Suprapubic skin (tissue), 4 donors: Measurements from ENCODE around the gene TNS3. TPM values are rescaled to one million over a fixed set of nuclear protein-coding genes. Genes with fewer than 3 reads are reported as not detected.
A peak's percentile ranks its signal among the peaks of the same experiment; 100 is the strongest.

Experiments
- DNase-seq, 2 donors: peaks; one replicate each; pipeline ENCODE4 v3.0.0-alpha.2; 2019; ENCODE audit warnings: low spot score in 2 of 2
- H3K27ac ChIP-seq: fragments of 200-600 bp; sonication (generic); one replicate; pipeline ENCODE4 v1.5.1; 2019
- H3K27me3 ChIP-seq: fragments of 200-600 bp; sonication (generic); one replicate; pipeline ENCODE4 v1.5.1; 2019
- H3K36me3 ChIP-seq: fragments of 200-600 bp; sonication (generic); one replicate; pipeline ENCODE4 v1.5.1; 2019
- H3K4me1 ChIP-seq: fragments of 200-600 bp; sonication (generic); one replicate; pipeline ENCODE4 v1.5.1; 2019
- H3K4me3 ChIP-seq: fragments of 200-600 bp; sonication (generic); one replicate; pipeline ENCODE4 v1.5.1; 2019; ENCODE audit warnings: mild to moderate bottlenecking
- H3K9me3 ChIP-seq: fragments of 200-600 bp; sonication (generic); one replicate; pipeline ENCODE4 v1.5.1; 2019
- EP300 ChIP-seq: sonication (generic); formaldehyde crosslinking; IDR thresholded peaks from one replicate; pipeline ENCODE4 v1.6.1; 2017; ENCODE audit warnings: antibody characterized with exemption
- POLR2A ChIP-seq, 2 donors: fragments of 450-650 bp; IDR thresholded peaks; one replicate each; pipeline ENCODE4 v1.6.1; 2017; ENCODE audit warnings: antibody characterized with exemption in 2 of 2, mild to moderate bottlenecking in 2 of 2, moderate library complexity in 2 of 2
- POLR2AphosphoS5 ChIP-seq, 3 donors: sonication (generic); formaldehyde crosslinking; IDR thresholded peaks; one replicate each; pipeline ENCODE4 v1.6.1; 2017; ENCODE audit warnings: antibody characterized with exemption in 3 of 3
- WGBS: methylation state at CpG from one replicate; pipeline ENCODE4 v1.1.5; 2018; 5-methylcytosine and 5-hydroxymethylcytosine counted together
- total RNA-seq, 4 donors: library from RNA; depleted of rRNA; stranded (reverse); fragments of >200 nt; gene quantifications; one replicate each; pipeline ENCODE4 v1.1.0, GENCODE V29; 2016
- TF ChIP-seq, protein P1 (sequence below), 2 donors: fragments of 200-600 bp in 1 of 2; fragments of 450-650 bp in 1 of 2; sonication (generic) in 1 of 2; IDR thresholded peaks; one replicate each; pipeline ENCODE4 v1.5.1; 2016 to 2019; ENCODE audit warnings: antibody characterized with exemption in 2 of 2, mild to moderate bottlenecking in 1 of 2, moderate library complexity in 1 of 2

TNS3 gene
- total RNA-seq, 4 donors from 2014 or later, result 14.3 to 53.0 (median 31.9) TPM

- Histone ChIP-seq H3K9me3 (no peaks in the 10 kb centered on the region), H3K27me3 (no peaks in the 10 kb centered on the region), H3K27ac (peak overlapping the region; percentile 36), H3K4me1 (peaks cover 26% of the 10 kb centered on the region), H3K4me3 (no peak overlapping the region), H3K36me3 (peaks cover 6% of the 10 kb centered on the region)
- TF ChIP-seq, protein P1, sequence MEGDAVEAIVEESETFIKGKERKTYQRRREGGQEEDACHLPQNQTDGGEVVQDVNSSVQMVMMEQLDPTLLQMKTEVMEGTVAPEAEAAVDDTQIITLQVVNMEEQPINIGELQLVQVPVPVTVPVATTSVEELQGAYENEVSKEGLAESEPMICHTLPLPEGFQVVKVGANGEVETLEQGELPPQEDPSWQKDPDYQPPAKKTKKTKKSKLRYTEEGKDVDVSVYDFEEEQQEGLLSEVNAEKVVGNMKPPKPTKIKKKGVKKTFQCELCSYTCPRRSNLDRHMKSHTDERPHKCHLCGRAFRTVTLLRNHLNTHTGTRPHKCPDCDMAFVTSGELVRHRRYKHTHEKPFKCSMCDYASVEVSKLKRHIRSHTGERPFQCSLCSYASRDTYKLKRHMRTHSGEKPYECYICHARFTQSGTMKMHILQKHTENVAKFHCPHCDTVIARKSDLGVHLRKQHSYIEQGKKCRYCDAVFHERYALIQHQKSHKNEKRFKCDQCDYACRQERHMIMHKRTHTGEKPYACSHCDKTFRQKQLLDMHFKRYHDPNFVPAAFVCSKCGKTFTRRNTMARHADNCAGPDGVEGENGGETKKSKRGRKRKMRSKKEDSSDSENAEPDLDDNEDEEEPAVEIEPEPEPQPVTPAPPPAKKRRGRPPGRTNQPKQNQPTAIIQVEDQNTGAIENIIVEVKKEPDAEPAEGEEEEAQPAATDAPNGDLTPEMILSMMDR (IDR thresholded peaks at IDR 0.05), result no peak
- no peak for TF ChIP-seq POLR2AphosphoS5 (IDR thresholded peaks at IDR 0.05)
- TF ChIP-seq POLR2A (IDR thresholded peaks at IDR 0.05), result no peak
- no peak for TF ChIP-seq EP300
- 56% methylated on average over 15 of the region's 15 CpGs for WGBS
- peak in 1 of 2 donors; percentile 48 for DNase-seq
Measured at GRCh38 chr7:47402941-47403866, 178.7 kb downstream of the TNS3 start.

DNA sequence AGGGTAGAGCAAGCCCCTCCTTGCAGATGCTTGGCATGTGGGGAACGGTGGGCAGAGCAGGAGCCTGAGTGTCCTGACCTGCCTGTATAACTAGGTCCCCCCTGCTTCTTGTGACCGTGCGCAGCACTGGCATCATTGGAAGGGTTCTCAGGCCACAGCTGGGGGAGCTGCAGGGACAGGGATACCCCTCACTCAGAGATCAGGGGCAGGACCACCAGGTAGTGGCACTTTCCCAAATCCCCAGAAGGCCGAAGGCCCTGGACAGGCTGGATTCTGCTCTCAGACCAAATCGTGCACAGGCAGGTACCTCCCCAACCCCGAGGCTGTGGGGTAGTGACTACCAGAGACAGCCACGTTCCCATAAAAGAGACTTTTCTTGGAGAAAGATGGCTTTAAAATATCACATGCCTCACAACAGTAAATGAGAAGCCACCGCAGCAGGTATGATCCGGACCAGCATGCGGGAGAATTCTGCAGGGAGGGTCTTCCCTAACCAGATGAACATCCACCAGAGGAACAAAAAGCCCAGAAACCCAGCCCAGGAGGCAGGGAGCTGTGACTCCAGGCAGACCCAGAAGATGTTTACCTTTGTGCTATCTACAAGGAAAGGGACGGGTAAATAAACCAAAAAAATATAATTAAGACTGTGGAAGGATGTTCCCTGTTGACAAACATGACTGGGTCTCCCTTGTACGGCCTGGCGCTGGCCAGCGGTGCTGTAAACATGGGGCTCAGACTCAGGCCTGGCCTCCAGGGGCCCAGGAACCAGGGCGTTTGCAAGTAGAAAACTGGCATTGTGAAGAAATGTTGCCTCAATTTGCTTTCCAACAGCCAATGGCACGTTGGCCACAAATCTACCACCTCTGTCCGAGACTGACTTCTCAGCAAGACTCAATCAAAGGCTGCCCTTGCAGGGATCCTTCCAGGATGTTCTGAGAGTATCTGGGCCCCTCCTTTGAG, 180.0 kb downstream of the TNS3 start:
- Histone ChIP-seq H3K36me3 (peaks cover 6% of the 10 kb centered on the region), H3K27me3 (no peaks in the 10 kb centered on the region), H3K4me3 (no peak overlapping the region), H3K9me3 (no peaks in the 10 kb centered on the region), H3K27ac (peak overlapping the region; percentile 36), H3K4me1 (peaks cover 13% of the 10 kb centered on the region)
- TF ChIP-seq POLR2A (IDR thresholded peaks at IDR 0.05), result no peak
- TF ChIP-seq EP300, result no peak
- TF ChIP-seq, protein P1 (IDR thresholded peaks at IDR 0.05), result no peak
- no peak for TF ChIP-seq POLR2AphosphoS5 (IDR thresholded peaks at IDR 0.05)
- WGBS, result 84% methylated on average over 15 of the region's 17 CpGs
- peak in 1 of 2 donors; percentile 63 for DNase-seq

DNA sequence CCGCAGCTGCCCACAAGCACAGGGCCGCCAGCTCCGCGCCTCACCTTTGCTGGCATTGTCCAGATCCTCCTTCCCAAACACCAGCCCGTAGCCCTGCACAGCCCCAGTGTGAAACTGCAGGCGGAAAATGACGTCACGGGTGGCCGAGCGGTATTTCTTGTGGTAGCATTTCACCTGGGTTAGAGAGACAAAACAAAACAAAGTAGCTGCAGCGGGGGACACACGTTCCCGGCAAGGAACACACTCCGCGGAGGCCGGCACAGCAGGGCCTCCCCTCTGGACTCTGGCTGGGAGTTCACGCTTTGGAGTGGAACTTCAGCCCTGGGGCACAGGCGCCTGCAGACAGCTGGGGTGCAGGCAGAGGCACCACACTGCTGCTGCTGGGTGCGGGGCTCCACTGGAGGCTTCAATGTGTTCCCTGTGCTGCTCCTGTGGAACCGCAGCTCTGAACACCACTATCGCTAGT, 181.1 kb downstream of the TNS3 start:
- no peaks in the 10 kb centered on the region for H3K9me3 ChIP-seq
- peak in 1 of 2 donors; percentile 57 for DNase-seq
- TF ChIP-seq POLR2A (IDR thresholded peaks at IDR 0.05), result no peak
- TF ChIP-seq, protein P1 (IDR thresholded peaks at IDR 0.05), result no peak
- TF ChIP-seq EP300, result no peak
- no peak for TF ChIP-seq POLR2AphosphoS5 (IDR thresholded peaks at IDR 0.05)
- WGBS, result 92% methylated on average over 20 of the region's 21 CpGs
- H3K4me3 ChIP-seq, result no peak overlapping the region
- H3K4me1 ChIP-seq, result peaks cover 2% of the 10 kb centered on the region
- H3K36me3 ChIP-seq, result peaks cover 15% of the 10 kb centered on the region
- H3K27me3 ChIP-seq, result no peaks in the 10 kb centered on the region
- H3K27ac ChIP-seq, result no peak overlapping the region

DNA sequence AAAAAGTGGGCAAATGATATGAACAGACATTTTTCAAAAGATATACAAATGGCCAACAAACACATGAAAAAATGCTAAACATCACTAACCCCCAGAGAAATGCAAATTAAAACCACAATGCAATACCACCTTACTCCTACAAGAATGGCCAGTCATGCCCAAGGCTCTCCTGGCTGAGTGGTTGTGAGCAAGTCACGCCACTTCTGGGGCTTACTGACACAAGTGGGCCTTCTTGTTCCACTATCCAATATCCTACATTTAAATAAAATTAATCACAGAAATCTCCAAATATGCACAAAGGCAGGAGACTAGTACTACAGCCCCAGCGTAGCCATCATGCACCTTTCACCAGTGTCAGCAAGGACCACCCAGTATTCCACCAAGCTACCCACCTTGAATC, 181.9 kb downstream of the TNS3 start:
- H3K9me3 ChIP-seq, result no peaks in the 10 kb centered on the region
- no peak overlapping the region for H3K27ac ChIP-seq
- no peak overlapping the region for H3K4me3 ChIP-seq
- H3K4me1 ChIP-seq, result no peaks in the 10 kb centered on the region
- peaks cover 22% of the 10 kb centered on the region for H3K36me3 ChIP-seq
- TF ChIP-seq POLR2AphosphoS5 (IDR thresholded peaks at IDR 0.05) (no peak), EP300 (no peak)
- TF ChIP-seq, protein P1 (IDR thresholded peaks at IDR 0.05), result no peak
- DNase-seq, result no peak
- WGBS, result 94% methylated on average over 2 of the region's 2 CpGs
- no peaks in the 10 kb centered on the region for H3K27me3 ChIP-seq
